B cell (primary cell): ENCODE results near the gene CLK2.

Experiments
- CTCF ChIP-seq: fragments of 200-600 bp; IDR thresholded peaks from one replicate; pipeline ENCODE4 v1.8.0; 2022; ENCODE audit warnings: antibody characterized with exemption, mild to moderate bottlenecking
- EZH2 ChIP-seq: IDR thresholded peaks from 2 replicates; pipeline ENCODE4 v1.6.1; 2012; ENCODE audit warnings: borderline replicate concordance, low read depth, mild to moderate bottlenecking, moderate library complexity, low read length; ENCODE audit not compliant: insufficient read depth, poor library complexity, severe bottlenecking

DNA sequence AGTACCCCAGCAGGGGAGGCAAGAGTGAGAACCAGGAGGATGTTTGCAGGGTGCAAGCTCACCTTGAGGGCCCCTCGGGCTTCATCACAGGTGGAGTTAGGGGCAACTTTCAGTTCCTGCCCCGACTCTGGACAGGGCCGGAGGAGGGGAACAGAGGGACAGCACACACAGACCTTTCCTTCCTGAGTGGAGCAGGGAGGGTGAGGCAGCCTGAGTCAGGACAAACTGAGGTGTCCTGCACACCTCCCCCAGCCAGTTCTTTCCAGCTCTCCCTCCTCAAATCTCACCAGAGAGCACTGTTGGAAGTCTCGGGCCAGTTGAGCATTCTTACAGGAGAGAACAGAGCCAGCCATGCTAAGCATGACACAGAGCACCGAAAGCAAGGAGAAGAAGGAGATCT is 19.5 kb downstream of the CLK2 start:
- no peak for TF ChIP-seq EZH2
- TF ChIP-seq CTCF, result no peak
